IPS-NIHi7 (cell line): ENCODE measurements around the gene MTARC2.

Experiments used
- DNase-seq: peaks from one replicate; pipeline ENCODE4 v3.0.0; 2012; ENCODE audit warnings: mixed read lengths; ENCODE audit errors: extremely low spot score

MTARC2 gene

GRCh38 chr1:220827445-220828178, 79.5 kb downstream of the MTARC2 start:
- peak; percentile 21 for DNase-seq

- no peak for DNase-seq
Observed at GRCh38 chr1:220828179-220828490, 80.0 kb downstream of the MTARC2 start.

GRCh38 chr1:220828950-220829586, 80.9 kb downstream of the MTARC2 start:
- DNase-seq = no peak

- no peak for DNase-seq
Observed at GRCh38 chr1:220833436-220833835, 85.3 kb downstream of the MTARC2 start.
